K562 (cell line): ENCODE measurements around the gene HPCAL1. TPM values are rescaled to one million over a fixed set of nuclear protein-coding genes. Genes with fewer than 3 reads are reported as not detected.

Source experiments
- ATAC-seq: fragments of 200-7000 bp; cut with Tn5 transposase; 3 replicates; pipeline ENCODE4 v1.9.1; 2020; ENCODE audit warnings: moderate library complexity
- BruUV-seq: library from RNA; stranded (reverse); fragments of 400-500 nt; replicated peaks from 2 replicates; lab custom pipeline; 2021; lab: Mats Ljungman, UMichigan
- CTCF ChIA-PET: fragments of 300-600 bp; formaldehyde crosslinking; extraction: SDS; loops from one replicate; lab custom pipeline; 2021; ENCODE audit warnings: low intra/inter-chr PET ratio; lab: Yijun Ruan, JAX
- POLR2A ChIA-PET: fragments of 300-600, 350-650 bp; sonication (Branson Sonifier 250); formaldehyde crosslinking; extraction: SDS; loops from one replicate; lab custom pipeline; 2021; ENCODE audit warnings: antibody characterized with exemption, inconsistent platforms; lab: Yijun Ruan, JAX
- DNase-seq, 4 experiments: peaks; one replicate each; pipeline versions ENCODE4 v3.0.0 to v3.0.0-alpha.2; 2011 to 2018; ENCODE audit warnings: low spot score in 3 of 4, mixed read lengths in 3 of 4; ENCODE audit errors: extremely low read depth in 1 of 4
- FAIRE-seq: peaks from 2 replicates; lab custom pipeline; 2011; peaks lifted over from hg19 to GRCh38; lab: Jason Lieb, UNC
- H2AFZ ChIP-seq: 2 replicates; pipeline ENCODE4 v1.6.0; 2011; ENCODE audit warnings: low read depth, low read length, control low read depth, inconsistent platforms
- H3K27ac ChIP-seq: fragments of 200-600 bp; 3 replicates; pipeline ENCODE4 v1.8.0; 2011; ENCODE audit warnings: low read depth, mild to moderate bottlenecking, control low read depth, inconsistent platforms, low read length, moderate library complexity, mixed read lengths; ENCODE audit errors: extremely low read depth
- H3K27me3 ChIP-seq, 2 experiments: fragments of 300-600 bp in 1 of 2; 2 replicates in 1 of 2; 3 replicates in 1 of 2; pipeline versions ENCODE4 v1.6.0 to v1.8.0; 2011; ENCODE audit warnings: inconsistent platforms in 2 of 2, low read length in 2 of 2, mild to moderate bottlenecking in 1 of 2, mixed read lengths in 1 of 2, moderate library complexity in 1 of 2; ENCODE audit not compliant: control insufficient read depth in 2 of 2, insufficient read depth in 2 of 2
- H3K36me3 ChIP-seq: fragments of 300-600 bp; 3 replicates; pipeline ENCODE4 v1.8.0; 2011; ENCODE audit warnings: mild to moderate bottlenecking, low read length, inconsistent platforms; ENCODE audit not compliant: control insufficient read depth, insufficient read depth
- H3K4me1 ChIP-seq, 2 experiments: fragments of 200-600 bp in 1 of 2; replicated peaks in 1 of 2; 2 replicates in 1 of 2; 3 replicates in 1 of 2; pipeline versions ENCODE4 v1.5.1 to v1.8.0; 2011; ENCODE audit warnings: inconsistent platforms in 2 of 2, low read length in 2 of 2, mild to moderate bottlenecking in 1 of 2, mixed read lengths in 1 of 2, moderate library complexity in 1 of 2; ENCODE audit not compliant: control insufficient read depth in 2 of 2, insufficient read depth in 2 of 2
- H3K4me2 ChIP-seq: 2 replicates; pipeline ENCODE4 v1.6.1; 2011; ENCODE audit warnings: low read length, control low read depth, inconsistent platforms, mixed read lengths; ENCODE audit not compliant: insufficient read depth
- H3K4me3 ChIP-seq: fragments of 200-600 bp; sonication (generic), shearing (Covaris generic); 2 replicates; pipeline ENCODE4 v1.5.1; 2016; ENCODE audit warnings: control low read depth, inconsistent platforms
- H3K79me2 ChIP-seq: fragments of 200-600 bp; 3 replicates; pipeline ENCODE4 v1.8.0; 2011; ENCODE audit warnings: low read length, inconsistent platforms; ENCODE audit not compliant: control insufficient read depth, insufficient read depth
- H3K9ac ChIP-seq, 2 experiments: 2 replicates each; pipeline versions ENCODE4 v1.6.0 to v1.6.1; 2011; ENCODE audit warnings: low read depth in 2 of 2, low read length in 2 of 2, control low read depth in 1 of 2, inconsistent platforms in 1 of 2, mild to moderate bottlenecking in 1 of 2, mixed read lengths in 1 of 2; ENCODE audit not compliant: insufficient read depth in 1 of 2
- H3K9me1 ChIP-seq: one replicate; pipeline ENCODE4 v1.6.0; 2011; ENCODE audit warnings: inconsistent platforms, mild to moderate bottlenecking, low read length, moderate library complexity; ENCODE audit not compliant: control insufficient read depth, insufficient read depth
- H3K9me3 ChIP-seq: replicated peaks from 2 replicates; pipeline ENCODE4 v1.5.1; 2011; ENCODE audit warnings: low read depth, low read length, inconsistent platforms; ENCODE audit not compliant: control insufficient read depth, insufficient read depth
- H4K20me1 ChIP-seq: replicated peaks from 2 replicates; pipeline ENCODE4 v1.6.1; 2011; ENCODE audit warnings: low read length, inconsistent platforms, mixed read lengths; ENCODE audit not compliant: control insufficient read depth, insufficient read depth
- NBN ChIP-seq: fragments of 450-650 bp; IDR thresholded peaks from 2 replicates; pipeline ENCODE4 v1.6.1; 2016; ENCODE audit warnings: low read depth, mild to moderate bottlenecking
- ZNF431 ChIP-seq: sonication (generic); formaldehyde crosslinking; IDR thresholded peaks from 2 replicates; pipeline ENCODE4 v1.8.0; 2022; ENCODE audit warnings: mild to moderate bottlenecking, missing genetic modification reagents
- WGBS: fragments of 100-300 bp; shearing (Covaris generic); methylation state at CpG from one replicate; pipeline ENCODE4 v1.1.6; 2016; ENCODE audit warnings: low coverage, mixed read lengths; ENCODE audit not compliant: insufficient coverage; ENCODE audit errors: missing lambda C conversion rate; 5-methylcytosine and 5-hydroxymethylcytosine counted together
- in situ Hi-C: fragments of 300-500 bp; cut with MboI; formaldehyde crosslinking; loops from 4 replicates; pipeline ENCODE4 v1.15.0; 2018; ENCODE audit warnings: inconsistent platforms, mixed read lengths
- intact Hi-C: fragments of 100-400 bp; cut with micrococcal nuclease; formaldehyde crosslinking; loops from 2 replicates; pipeline ENCODE4 v1.14.2; 2022
- polyA plus RNA-seq, 8 experiments: library from polyadenylated mRNA; depleted of rRNA in 4 of 8; stranded (reverse) in 5 of 8; unstranded in 3 of 8; fragments of >200 nt; fragmentation: Nextera tagmentation in 2 of 8; fragmentation: Illumina TruSeq in 1 of 8; extraction: Ambion mirVana in 2 of 8; extraction: Trizol in 1 of 8; gene quantifications; 2 replicates each; pipeline versions ENCODE4 v1.2.1 to v1.2.3, GENCODE V29; 2011 to 2014; ENCODE audit warnings: inconsistent platforms in 1 of 8, missing spikeins in 1 of 8
- total RNA-seq, 7 experiments: library from RNA; depleted of rRNA in 6 of 7; stranded (reverse); fragments of >200 nt in 6 of 7; fragmentation: Illumina TruSeq in 2 of 7; extraction: Trizol in 2 of 7; gene quantifications; 2 replicates each; pipeline versions ENCODE4 v1.2.1 to v1.2.3, GENCODE V29; 2011 to 2021; ENCODE audit warnings: low replicate concordance in 1 of 7
- TF ChIP-seq, protein P1 (sequence below), 2 experiments: fragments of 450-650 bp; IDR thresholded peaks; 2 replicates each; pipeline ENCODE4 v1.6.1; 2018; ENCODE audit warnings: mild to moderate bottlenecking in 2 of 2, low read depth in 1 of 2; ENCODE audit not compliant: partially characterized antibody in 2 of 2

Gene HPCAL1
- total and polyA plus RNA-seq, 9 of the 15 experiments (the other 6 are each of a cell fraction or from before 2014, with no cell fraction given): 2.7 to 65.5 (median 23.9) TPM

DNA sequence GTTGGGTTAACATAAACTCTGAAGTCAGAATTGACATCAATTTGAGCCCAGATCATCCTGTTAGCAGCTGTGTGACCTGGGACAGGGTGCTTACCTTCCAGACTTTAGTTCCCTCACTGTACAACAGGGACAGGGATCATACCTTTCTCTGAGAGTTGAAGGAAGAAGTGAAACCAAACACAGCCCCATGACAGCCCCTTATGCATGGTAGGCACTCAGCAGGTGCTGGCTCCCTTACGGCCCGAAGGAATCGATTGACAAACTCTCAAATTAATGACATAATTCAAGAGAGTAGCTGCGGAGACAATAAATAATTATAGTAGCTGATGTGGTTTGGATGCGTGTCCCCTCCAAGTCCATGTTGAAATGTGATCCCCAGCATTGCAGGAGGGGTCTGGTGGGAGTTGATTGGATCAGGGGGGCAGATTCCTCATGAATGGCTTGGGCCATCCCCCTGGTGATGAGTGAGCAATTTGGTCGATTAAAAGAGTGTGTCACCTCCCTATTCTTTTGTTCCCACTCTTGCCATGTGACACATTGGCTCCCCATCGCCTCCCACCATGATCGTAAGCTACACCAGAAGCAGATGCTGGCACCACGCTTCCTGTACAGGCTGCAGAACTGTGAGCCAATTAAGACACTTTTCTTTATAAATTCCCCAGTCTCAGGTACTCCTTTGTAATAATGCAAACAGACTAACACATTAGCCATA, 73.0 kb downstream of the HPCAL1 start:
- ChIA-PET CTCF (no interaction called here), POLR2A (interaction anchor here (1.6 kb wide), 1 partner anchor 10 kb away, joined by 6 read pairs; no protein-coding TSS in a partner anchor)
- FAIRE-seq: no peak
- no peak overlapping the region for H3K27ac ChIP-seq
- DNase-seq: no peak
- H3K4me1 ChIP-seq: peaks cover 6 to 51% of the 10 kb centered on the region in 2 experiments; a peak in 4 of 5 replicates
- no peak for TF ChIP-seq NBN
- TF ChIP-seq ZNF431 (CRISPR knock-in tag): no peak
- TF ChIP-seq, protein P1, sequence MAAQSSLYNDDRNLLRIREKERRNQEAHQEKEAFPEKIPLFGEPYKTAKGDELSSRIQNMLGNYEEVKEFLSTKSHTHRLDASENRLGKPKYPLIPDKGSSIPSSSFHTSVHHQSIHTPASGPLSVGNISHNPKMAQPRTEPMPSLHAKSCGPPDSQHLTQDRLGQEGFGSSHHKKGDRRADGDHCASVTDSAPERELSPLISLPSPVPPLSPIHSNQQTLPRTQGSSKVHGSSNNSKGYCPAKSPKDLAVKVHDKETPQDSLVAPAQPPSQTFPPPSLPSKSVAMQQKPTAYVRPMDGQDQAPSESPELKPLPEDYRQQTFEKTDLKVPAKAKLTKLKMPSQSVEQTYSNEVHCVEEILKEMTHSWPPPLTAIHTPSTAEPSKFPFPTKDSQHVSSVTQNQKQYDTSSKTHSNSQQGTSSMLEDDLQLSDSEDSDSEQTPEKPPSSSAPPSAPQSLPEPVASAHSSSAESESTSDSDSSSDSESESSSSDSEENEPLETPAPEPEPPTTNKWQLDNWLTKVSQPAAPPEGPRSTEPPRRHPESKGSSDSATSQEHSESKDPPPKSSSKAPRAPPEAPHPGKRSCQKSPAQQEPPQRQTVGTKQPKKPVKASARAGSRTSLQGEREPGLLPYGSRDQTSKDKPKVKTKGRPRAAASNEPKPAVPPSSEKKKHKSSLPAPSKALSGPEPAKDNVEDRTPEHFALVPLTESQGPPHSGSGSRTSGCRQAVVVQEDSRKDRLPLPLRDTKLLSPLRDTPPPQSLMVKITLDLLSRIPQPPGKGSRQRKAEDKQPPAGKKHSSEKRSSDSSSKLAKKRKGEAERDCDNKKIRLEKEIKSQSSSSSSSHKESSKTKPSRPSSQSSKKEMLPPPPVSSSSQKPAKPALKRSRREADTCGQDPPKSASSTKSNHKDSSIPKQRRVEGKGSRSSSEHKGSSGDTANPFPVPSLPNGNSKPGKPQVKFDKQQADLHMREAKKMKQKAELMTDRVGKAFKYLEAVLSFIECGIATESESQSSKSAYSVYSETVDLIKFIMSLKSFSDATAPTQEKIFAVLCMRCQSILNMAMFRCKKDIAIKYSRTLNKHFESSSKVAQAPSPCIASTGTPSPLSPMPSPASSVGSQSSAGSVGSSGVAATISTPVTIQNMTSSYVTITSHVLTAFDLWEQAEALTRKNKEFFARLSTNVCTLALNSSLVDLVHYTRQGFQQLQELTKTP (IDR thresholded peaks at IDR 0.05; ENCODE audit: low read depth in 1 of 2, partially characterized antibody in 2 of 2): no peak
- WGBS: 77% methylated on average over 9 of the region's 9 CpGs
- H3K9me1 ChIP-seq: peaks cover 5% of the 10 kb centered on the region
- H3K9me3 ChIP-seq: no peaks in the 10 kb centered on the region
- no peak overlapping the region for H3K4me3 ChIP-seq
- H3K79me2 ChIP-seq: peaks cover 19% of the 10 kb centered on the region
- H3K36me3 ChIP-seq: no peaks in the 10 kb centered on the region; the same call in 2 of the 3 replicates
- H2AFZ ChIP-seq: no peak overlapping the region
- in situ Hi-C loops (no loop called here), intact Hi-C loops (no loop called here)
- H4K20me1 ChIP-seq: peaks cover 23% of the 10 kb centered on the region; the same call in 1 of the 2 replicates
- BruUV-seq: no TSS peak
- H3K27me3 ChIP-seq: no peaks in the 10 kb centered on the region
- no peak overlapping the region for H3K4me2 ChIP-seq
- no peak overlapping the region; a peak in 1 of 4 replicates for H3K9ac ChIP-seq
- no peak for ATAC-seq
